Measurements from ENCODE around the gene HTRA2. TPM values are rescaled to one million over a fixed set of nuclear protein-coding genes. Genes with fewer than 3 reads are reported as not detected.

HTRA2 gene
- total and polyA plus RNA-seq, 9 of the 15 experiments (the other 6 are each of a cell fraction or from before 2014, with no cell fraction given), result 54.2 to 71.2 (median 65.8) TPM

DNA sequence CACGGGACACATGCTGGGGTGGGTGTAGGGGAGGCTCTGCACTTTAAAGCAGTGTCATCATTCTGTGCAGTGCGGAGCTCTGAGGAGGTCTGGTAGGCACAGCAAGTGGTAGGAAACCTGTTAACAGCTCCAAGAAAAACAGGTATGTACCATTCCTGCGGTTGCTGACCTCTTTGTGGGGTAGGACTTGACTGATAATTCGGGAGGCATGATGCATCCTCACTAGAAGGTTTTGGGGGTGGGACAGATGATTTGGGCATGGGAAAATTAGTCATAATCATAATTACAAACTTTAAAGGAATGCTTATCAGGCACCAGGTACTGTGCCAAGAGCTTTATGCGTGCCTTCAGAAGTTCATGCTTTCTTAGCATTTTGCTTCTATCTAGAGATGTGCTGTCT, 34.5 kb downstream of the HTRA2 start:
- Histone ChIP-seq H3K27ac (ENCODE audit: extremely low read depth, low read depth, low read length) (no peak overlapping the region), H3K4me3 (no peak overlapping the region), H2AFZ (ENCODE audit: low read depth, low read length) (no peak overlapping the region; the same call in 1 of the 2 replicates), H3K79me2 (ENCODE audit: control insufficient read depth, insufficient read depth, low read length) (no peaks in the 10 kb centered on the region), H3K36me3 (ENCODE audit: control insufficient read depth, insufficient read depth, low read length) (no peaks in the 10 kb centered on the region), H3K4me2 (ENCODE audit: insufficient read depth, low read length) (no peak overlapping the region), H4K20me1 (replicated peaks; ENCODE audit: control insufficient read depth, insufficient read depth, low read length) (no peaks in the 10 kb centered on the region), H3K27me3 (ENCODE audit: control insufficient read depth in 2 of 2, insufficient read depth in 2 of 2, low read length in 2 of 2) (peaks cover 0 to 16% of the 10 kb centered on the region in 2 experiments; a peak in 3 of 5 replicates), H3K9me1 (ENCODE audit: control insufficient read depth, insufficient read depth, low read length) (no peaks in the 10 kb centered on the region), H3K4me1 (replicated peaks in 1 of 2; ENCODE audit: control insufficient read depth in 2 of 2, insufficient read depth in 2 of 2, low read length in 2 of 2) (peaks cover 6 to 10% of the 10 kb centered on the region in 2 experiments; a peak in 3 of 5 replicates), H3K9ac (ENCODE audit: insufficient read depth in 1 of 2, low read depth in 2 of 2, low read length in 2 of 2) (no peak overlapping the region; a peak in 1 of 4 replicates), H3K9me3 (replicated peaks; ENCODE audit: control insufficient read depth, insufficient read depth, low read depth, low read length) (no peaks in the 10 kb centered on the region)
- intact Hi-C loops (cut with micrococcal nuclease), result no loop called here
- no TSS peak for BruUV-seq (replicated peaks)
- 17% methylated on average over 5 of the region's 5 CpGs for WGBS (ENCODE audit: insufficient coverage, low coverage, missing lambda C conversion rate)
- FAIRE-seq (peak; percentile 26), ATAC-seq (no peak), DNase-seq (ENCODE audit: extremely low read depth in 1 of 4, low spot score in 3 of 4) (no peak)
- POLR2A ChIA-PET, result interaction anchor here (0.7 kb wide), 2 partner anchors 49 to 63 kb away, joined by 3 read pairs; no protein-coding TSS in a partner anchor
- CTCF ChIA-PET (ENCODE audit: low intra/inter-chr PET ratio), result no interaction called here
- TF ChIP-seq MEF2A (IDR thresholded peaks at IDR 0.05; ENCODE audit: control insufficient read depth, low read depth, low read length), result no peak
- in situ Hi-C loops (cut with MboI), result no loop called here

- H4K20me1 ChIP-seq (replicated peaks; ENCODE audit: control insufficient read depth, insufficient read depth, low read length), result no peaks in the 10 kb centered on the region
- TF ChIP-seq ZBTB8A (IDR thresholded peaks at IDR 0.05; ENCODE audit: partially characterized antibody), result no peak
- no peak for TF ChIP-seq ZBED1 (IDR thresholded peaks at IDR 0.05)
- TF ChIP-seq MYNN (IDR thresholded peaks at IDR 0.05), result no peak
- no peak for TF ChIP-seq MYNN (CRISPR knock-in tag; IDR thresholded peaks at IDR 0.05)
- POLR2A ChIA-PET, result interaction anchor here (0.8 to 1.1 kb wide), 2 partner anchors 13 to 19 kb away, joined by 3 read pairs; no protein-coding TSS in a partner anchor
- no peaks in the 10 kb centered on the region for H3K79me2 ChIP-seq (ENCODE audit: control insufficient read depth, insufficient read depth, low read length)
- no peak overlapping the region for H3K27ac ChIP-seq (ENCODE audit: extremely low read depth, low read depth, low read length)
- no peak for FAIRE-seq
- H3K4me1 ChIP-seq (replicated peaks in 1 of 2; ENCODE audit: control insufficient read depth in 2 of 2, insufficient read depth in 2 of 2, low read length in 2 of 2), result peaks cover 0 to 9% of the 10 kb centered on the region in 2 experiments; a peak in 2 of 5 replicates
- H3K9me3 ChIP-seq (replicated peaks; ENCODE audit: control insufficient read depth, insufficient read depth, low read depth, low read length), result no peaks in the 10 kb centered on the region
- no peaks in the 10 kb centered on the region for H3K9me1 ChIP-seq (ENCODE audit: control insufficient read depth, insufficient read depth, low read length)
- no peak overlapping the region for H2AFZ ChIP-seq (ENCODE audit: low read depth, low read length)
- no peak overlapping the region for H3K4me2 ChIP-seq (ENCODE audit: insufficient read depth, low read length)
- BruUV-seq (replicated peaks), result no TSS peak
- no peak for ATAC-seq
- H3K4me3 ChIP-seq, result no peak overlapping the region
- 27% methylated on average over 7 of the region's 7 CpGs for WGBS (ENCODE audit: insufficient coverage, low coverage, missing lambda C conversion rate)
- H3K27me3 ChIP-seq (ENCODE audit: control insufficient read depth in 2 of 2, insufficient read depth in 2 of 2, low read length in 2 of 2), result peaks cover 0 to 8% of the 10 kb centered on the region in 2 experiments; a peak in 2 of 5 replicates
- no peak overlapping the region for H3K9ac ChIP-seq (ENCODE audit: insufficient read depth in 1 of 2, low read depth in 2 of 2, low read length in 2 of 2)
- in situ Hi-C loops (cut with MboI), result no loop called here
- intact Hi-C loops (cut with micrococcal nuclease), result no loop called here
- H3K36me3 ChIP-seq (ENCODE audit: control insufficient read depth, insufficient read depth, low read length), result no peaks in the 10 kb centered on the region
- DNase-seq (ENCODE audit: extremely low read depth in 1 of 4, low spot score in 3 of 4), result no peak
- CTCF ChIA-PET (ENCODE audit: low intra/inter-chr PET ratio), result no interaction called here
Observed at GRCh38 chr2:74566076-74566753, 36.5 kb downstream of the HTRA2 start.

Measured in K562 (cell line).